Endothelial cell of coronary artery (primary cell): Measurements from ENCODE around the gene HBZ. TPM values are rescaled to one million over a fixed set of nuclear protein-coding genes. Genes with fewer than 3 reads are reported as not detected.

ENCODE experiments used
- total RNA-seq: library from RNA; depleted of rRNA; stranded (reverse); fragments of >200 nt; gene quantifications from 2 replicates; pipeline ENCODE4 v1.2.3, GENCODE V29; 2014

Gene HBZ
- not detected in 2 replicates for total RNA-seq

GRCh38 chr16:152141-153128, at the start of gene HBZ:
Gene HBZ (plus strand): TSS chr16:152644. CDS start chr16:152910, 266 bp downstream.

DNA sequence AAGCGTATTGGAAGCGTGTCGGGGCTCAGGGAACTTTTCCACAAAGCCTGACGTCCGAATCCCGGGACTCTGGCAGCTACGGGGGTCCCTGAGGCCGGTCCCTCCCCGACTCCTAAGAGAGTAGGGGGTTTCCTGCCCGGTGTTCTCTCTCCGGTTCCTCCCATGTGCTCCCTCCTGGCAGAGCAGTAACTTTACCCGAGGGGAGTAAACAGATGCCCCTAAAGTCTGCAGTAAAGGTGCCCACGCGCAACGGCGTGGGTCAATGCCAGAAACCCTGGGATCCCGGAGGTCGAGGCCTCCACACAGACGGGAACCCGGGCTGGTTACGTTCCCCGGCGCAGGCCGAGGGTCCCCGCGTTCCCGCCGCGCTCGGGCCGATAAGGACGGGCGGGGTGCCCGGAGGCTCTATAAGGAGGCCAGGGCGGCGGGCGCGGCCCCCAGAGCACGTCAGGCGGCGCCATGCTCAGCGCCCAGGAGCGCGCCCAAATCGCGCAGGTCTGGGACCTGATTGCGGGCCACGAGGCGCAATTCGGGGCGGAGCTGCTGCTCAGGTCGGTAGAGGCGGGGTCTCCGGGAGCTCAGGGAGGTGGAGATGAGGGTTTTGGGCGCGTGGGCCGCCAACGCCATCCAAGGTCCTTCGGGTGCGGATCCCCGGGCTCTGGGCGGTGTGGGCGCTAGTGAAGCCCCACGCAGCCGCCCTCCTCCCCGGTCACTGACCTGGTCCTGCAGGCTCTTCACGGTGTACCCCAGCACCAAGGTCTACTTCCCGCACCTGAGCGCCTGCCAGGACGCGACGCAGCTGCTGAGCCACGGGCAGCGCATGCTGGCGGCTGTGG, 13.3 kb downstream of the HBZ start, which contains the start of gene HBM:
HBM (plus strand) TSS at position 440 of the 836 bp plus-strand sequence; CDS start at position 460, 20 bp downstream.

GRCh38 chr16:172374-172941, 20.0 kb downstream of the HBZ start, which contains the start of gene HBA2:
Gene HBA2 (plus strand): TSS chr16:172876. CDS start chr16:172913, 37 bp downstream.

GRCh38 chr16:176477-177382, 24.3 kb downstream of the HBZ start, which contains the start of gene HBA1:
Gene HBA1 (plus strand): TSS chr16:176680. CDS start chr16:176717, 37 bp downstream.

GRCh38 chr16:180101-180675, 27.7 kb downstream of the HBZ start, which contains the start of gene HBQ1:
Gene HBQ1 (plus strand): TSS chr16:180459. CDS start chr16:180487, 28 bp downstream.

Other genes starting within 250 kb of the HBZ start
- gene POLR3K, start 99.0 kb upstream of the HBZ start, total RNA-seq, result 7.0 and 10.3 TPM in 2 replicates
- gene SNRNP25, start 98.8 kb upstream of the HBZ start, total RNA-seq, result 21.6 and 45.2 TPM in 2 replicates
- 20.6 and 36.4 TPM in 2 replicates for gene RHBDF1, start 80.0 kb upstream of the HBZ start, total RNA-seq
- 138 and 165 TPM in 2 replicates for gene MPG, start 74.4 kb upstream of the HBZ start, total RNA-seq
- gene NPRL3, start 14.0 kb upstream of the HBZ start, total RNA-seq, result 5.5 and 7.8 TPM in 2 replicates
- gene HBM, start 13.3 kb downstream of the HBZ start, total RNA-seq, result not detected in 2 replicates
- gene HBA2, start 20.2 kb downstream of the HBZ start, total RNA-seq, result not detected in 2 replicates
- not detected in 2 replicates for gene HBA1, start 24.0 kb downstream of the HBZ start, total RNA-seq
- gene HBQ1, start 27.8 kb downstream of the HBZ start, total RNA-seq, result 0.38 and 1.1 TPM in 2 replicates
- 37.3 and 42.9 TPM in 2 replicates for gene LUC7L, start 76.8 kb downstream of the HBZ start, total RNA-seq
- 28.8 and 53.4 TPM in 2 replicates for gene FAM234A, start 82.2 kb downstream of the HBZ start, total RNA-seq
- 1.6 and 1.9 TPM in 2 replicates for gene RGS11, start 123.3 kb downstream of the HBZ start, total RNA-seq
- 3.5 and 7.3 TPM in 2 replicates for gene ARHGDIG, start 127.9 kb downstream of the HBZ start, total RNA-seq
- 0.09 and 0.28 TPM in 2 replicates for gene PDIA2, start 130.5 kb downstream of the HBZ start, total RNA-seq
- 17.5 and 25.8 TPM in 2 replicates for gene AXIN1, start 200.1 kb downstream of the HBZ start, total RNA-seq
- 85.7 and 112 TPM in 2 replicates for gene MRPL28, start 217.9 kb downstream of the HBZ start, total RNA-seq
- 96.7 and 101 TPM in 2 replicates for gene PGAP6, start 229.3 kb downstream of the HBZ start, total RNA-seq
- gene NME4, start 244.6 kb downstream of the HBZ start, total RNA-seq, result 73.7 and 84.4 TPM in 2 replicates
- 8.1 and 8.8 TPM in 2 replicates for gene DECR2, start 249.2 kb downstream of the HBZ start, total RNA-seq